Left lobe of liver (tissue), 2 donors: Measurements from ENCODE around the gene CERS2. TPM values are rescaled to one million over a fixed set of nuclear protein-coding genes. Genes with fewer than 3 reads are reported as not detected.

Source experiments
- ATAC-seq: fragments of 200-7000 bp; cut with Tn5 transposase; one replicate; pipeline ENCODE4 v1.9.1; 2020; ENCODE audit warnings: mild to moderate bottlenecking, moderate library complexity
- DNase-seq: peaks from one replicate; pipeline ENCODE4 v3.0.0-alpha.2; 2020; ENCODE audit warnings: low spot score
- total RNA-seq: library from RNA; stranded (reverse); gene quantifications from one replicate; pipeline ENCODE4 v1.2.1, GENCODE V29; 2021
- donor health status: DM: no; HTN: no; CAD: no; lungs with moderate emphysema.
- donor health status: DM: no; HTN: yes; CAD: no.

CERS2 gene
- total RNA-seq: 425 TPM

GRCh38 chr1:150974580-150975478, at the start of gene CERS2:
TSS of gene CERS2 (minus strand) at chr1:150974835. CDS start at chr1:150969090, 5,745 bp downstream.
- DNase-seq: peak; percentile 82

GRCh38 chr1:151013518-151013917, 38.9 kb upstream of the CERS2 start:
- DNase-seq (no peak), ATAC-seq (peak; percentile 22)

More at GRCh38 chr1:150974580-150975478, at the start of gene CERS2:
- peak; percentile 49 for ATAC-seq

- ATAC-seq: peak; percentile 71
- DNase-seq: peak; percentile 84
Measured at GRCh38 chr1:151012684-151013471, 38.2 kb upstream of the CERS2 start.

GRCh38 chr1:151011154-151011850, 36.7 kb upstream of the CERS2 start:
- ATAC-seq (no peak), DNase-seq (no peak)

- DNase-seq (no peak), ATAC-seq (no peak)
Measured at GRCh38 chr1:151010346-151010726, 35.7 kb upstream of the CERS2 start.

GRCh38 chr1:151009674-151010345, 35.2 kb upstream of the CERS2 start:
- ATAC-seq (no peak), DNase-seq (no peak)

- DNase-seq (no peak), ATAC-seq (no peak)
Measured at GRCh38 chr1:151009206-151009587, 34.6 kb upstream of the CERS2 start.

GRCh38 chr1:151008244-151009205, 33.9 kb upstream of the CERS2 start, which contains the start of gene PRUNE1:
TSS of gene PRUNE1 (plus strand) at chr1:151008449. CDS start at chr1:151008633, 184 bp downstream.
- ATAC-seq (peak; percentile 80), DNase-seq (peak; percentile 98)

- DNase-seq (no peak), ATAC-seq (no peak)
Measured at GRCh38 chr1:151007853-151008243, 33.2 kb upstream of the CERS2 start.

GRCh38 chr1:151006327-151007052, 31.9 kb upstream of the CERS2 start, which contains the start of gene MINDY1:
TSS of gene MINDY1 (minus strand) at chr1:151006902. CDS start at chr1:151002617, 4,285 bp downstream.
- ATAC-seq: peak; percentile 68
- DNase-seq: peak; percentile 77

- no peak for ATAC-seq
- no peak for DNase-seq
Measured at GRCh38 chr1:151005729-151006319, 31.2 kb upstream of the CERS2 start.

- DNase-seq (no peak), ATAC-seq (no peak)
Measured at GRCh38 chr1:151003180-151003579, 28.5 kb upstream of the CERS2 start.

GRCh38 chr1:151002611-151003010, 28.0 kb upstream of the CERS2 start:
- no peak for DNase-seq
- ATAC-seq: no peak

GRCh38 chr1:151002051-151002450, 27.4 kb upstream of the CERS2 start:
- ATAC-seq: no peak
- no peak for DNase-seq

- ATAC-seq (no peak), DNase-seq (no peak)
Measured at GRCh38 chr1:151001602-151002001, 27.0 kb upstream of the CERS2 start.

GRCh38 chr1:151000408-151000807, 25.8 kb upstream of the CERS2 start:
- no peak for ATAC-seq
- DNase-seq: no peak

GRCh38 chr1:150999926-151000325, 25.3 kb upstream of the CERS2 start:
- ATAC-seq: no peak
- DNase-seq: no peak

- no peak for DNase-seq
- ATAC-seq: no peak
Measured at GRCh38 chr1:150999051-150999674, 24.5 kb upstream of the CERS2 start.
